HG02759 (cell line): Measurements from ENCODE around the gene PLEKHA6.
"Not testable (repeated sequence)": the region's sequence is repeated elsewhere in the genome, so short reads cannot be mapped to it uniquely, and the experiment has no call there.

ENCODE experiments used
- ATAC-seq: cut with Tn5 transposase; IDR thresholded peaks from one replicate; pipeline ENCODE4 v1.9.1; 2021; ENCODE audit warnings: mild to moderate bottlenecking, moderate library complexity; ENCODE audit not compliant: unreplicated experiment

PLEKHA6 gene

GRCh38 chr1:204337036-204337429 lies 22.7 kb downstream of the PLEKHA6 start:
- no peak for ATAC-seq

DNA sequence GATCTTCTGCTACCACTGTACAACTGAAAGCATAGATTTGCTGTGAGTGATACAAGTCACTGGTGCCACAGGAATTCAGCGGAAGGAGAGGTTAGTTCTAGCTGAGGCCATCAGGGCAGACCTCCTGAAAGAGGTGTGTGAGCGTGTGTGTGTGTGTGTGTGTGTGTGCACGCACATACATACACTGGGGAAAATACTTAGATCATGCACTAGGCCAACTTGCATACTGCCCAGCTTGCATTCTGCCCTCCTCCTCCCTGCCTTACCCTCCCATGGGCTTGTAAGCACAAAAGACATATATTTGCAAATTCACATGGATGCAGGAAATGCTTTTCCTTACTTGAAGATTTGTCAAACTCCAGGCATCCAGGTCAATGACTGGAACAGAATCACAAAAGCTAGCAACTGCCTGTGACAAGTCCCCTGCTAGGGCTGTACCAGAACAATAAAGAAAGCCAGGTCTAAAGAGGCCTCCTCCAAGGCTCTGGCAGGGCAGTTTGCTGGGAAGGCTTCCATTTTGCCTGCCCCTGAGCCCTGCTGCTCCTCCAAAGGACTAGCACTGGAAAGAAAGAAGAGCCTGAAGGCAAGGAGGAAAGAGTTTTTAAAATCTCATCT lies 23.2 kb downstream of the PLEKHA6 start:
- no peak for ATAC-seq

- no peak for ATAC-seq
Observed at GRCh38 chr1:204335533-204335932, 24.2 kb downstream of the PLEKHA6 start.

DNA sequence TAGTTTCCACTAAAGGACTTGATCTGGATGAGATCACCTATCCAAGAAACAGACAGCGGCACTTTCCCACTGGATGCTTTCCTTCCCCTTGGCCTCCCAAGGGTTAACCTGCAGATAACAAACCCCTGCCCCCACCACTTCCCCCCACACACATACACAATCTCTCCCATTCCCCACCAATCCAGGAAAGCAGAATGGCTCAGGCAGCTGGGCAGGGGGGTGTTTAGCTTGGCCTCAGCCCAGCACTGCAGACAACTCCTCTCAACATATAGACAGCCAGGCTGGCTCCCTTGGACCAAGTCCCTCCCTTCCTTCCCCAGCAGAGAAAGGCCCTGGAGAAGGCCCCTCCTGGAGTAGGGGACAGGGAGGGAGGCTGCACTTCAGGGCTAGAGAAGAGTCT lies 24.6 kb downstream of the PLEKHA6 start:
- ATAC-seq = no peak

- ATAC-seq = no peak
Observed at GRCh38 chr1:204334455-204334854, 25.3 kb downstream of the PLEKHA6 start.

DNA sequence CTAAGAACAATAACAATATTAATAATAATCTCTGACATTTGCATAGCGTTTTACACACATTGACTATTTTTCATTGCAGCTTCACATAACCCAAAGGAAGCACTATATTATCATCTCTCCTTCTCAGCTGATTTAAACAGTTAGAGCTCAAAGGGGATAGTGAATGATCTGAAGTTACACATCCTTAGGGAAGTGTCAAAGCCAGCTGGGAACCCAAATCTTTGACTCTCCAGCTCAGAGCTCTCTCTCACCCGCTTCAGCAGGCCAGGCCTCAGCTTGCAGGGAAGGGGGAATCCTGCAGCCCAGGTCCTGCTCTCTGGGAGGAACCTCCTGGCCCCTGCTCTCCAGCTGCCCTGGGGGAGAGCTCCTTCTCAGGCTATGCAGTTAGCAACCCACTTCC lies 26.3 kb downstream of the PLEKHA6 start:
- no peak for ATAC-seq

GRCh38 chr1:204331847-204332487 lies 27.8 kb downstream of the PLEKHA6 start:
- ATAC-seq = no peak

DNA sequence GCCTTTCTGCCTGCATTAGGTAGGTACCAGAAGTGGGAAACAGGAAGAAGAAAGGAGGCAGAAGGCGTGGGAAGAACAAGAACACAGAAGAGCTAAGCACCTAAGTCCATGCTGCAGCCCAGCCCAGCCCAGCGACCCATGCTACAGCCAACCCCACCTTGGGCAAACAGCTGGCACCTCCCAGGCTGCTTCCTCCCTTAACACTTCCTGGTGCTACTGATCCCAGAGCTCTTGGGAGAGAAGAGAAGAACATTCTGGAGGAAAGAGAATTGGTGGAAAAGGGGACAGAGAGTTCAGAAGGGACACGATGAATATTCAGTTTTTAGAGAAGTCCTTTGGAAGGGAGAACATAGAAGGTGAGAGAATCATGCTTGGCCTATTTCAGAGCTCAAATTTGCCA lies 28.5 kb downstream of the PLEKHA6 start:
- ATAC-seq = no peak

GRCh38 chr1:204327870-204328269 lies 31.9 kb downstream of the PLEKHA6 start:
- ATAC-seq = not testable (repeated sequence)

DNA sequence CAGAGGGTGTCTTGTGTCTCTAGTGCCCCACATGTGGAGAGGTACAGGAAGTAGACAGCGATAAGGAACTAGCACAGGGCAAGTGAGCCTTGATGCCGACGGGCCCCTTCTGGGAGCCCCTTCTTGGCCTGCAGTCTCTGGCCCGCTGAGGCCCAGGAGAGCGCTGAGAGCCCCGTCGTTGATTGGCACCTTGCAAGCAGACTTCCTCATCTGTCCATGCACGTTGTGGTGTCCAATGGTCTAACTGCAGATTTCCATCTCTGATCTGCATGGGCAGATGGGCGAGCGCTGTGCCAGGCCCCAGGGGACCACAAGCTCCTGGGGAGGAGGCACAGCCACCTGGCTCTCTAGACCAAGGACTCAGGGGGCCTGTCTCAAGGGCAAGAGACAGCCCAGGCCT lies 32.4 kb downstream of the PLEKHA6 start:
- ATAC-seq = no peak

- ATAC-seq = no peak
Observed at GRCh38 chr1:204326771-204327300, 32.9 kb downstream of the PLEKHA6 start.

DNA sequence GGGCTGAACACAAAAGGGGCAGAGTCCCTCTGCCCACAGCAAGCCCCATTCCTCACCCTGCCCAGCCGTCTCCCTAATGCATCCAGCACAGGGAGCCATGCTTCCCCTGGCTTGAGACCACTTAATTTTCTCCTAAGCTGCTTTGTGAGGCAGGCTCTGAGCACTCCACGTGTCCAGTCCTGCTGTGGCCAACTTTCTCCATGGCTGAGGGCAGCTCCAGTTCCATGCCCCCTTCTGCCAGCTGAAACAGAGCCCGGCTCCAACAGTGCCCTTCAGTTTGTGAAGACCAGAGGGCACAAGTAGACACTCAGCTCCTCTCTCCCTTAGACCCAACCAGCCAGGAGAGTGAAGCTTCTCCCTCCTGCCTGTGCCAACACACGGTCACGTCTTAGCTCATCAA lies 33.8 kb downstream of the PLEKHA6 start:
- no peak for ATAC-seq

DNA sequence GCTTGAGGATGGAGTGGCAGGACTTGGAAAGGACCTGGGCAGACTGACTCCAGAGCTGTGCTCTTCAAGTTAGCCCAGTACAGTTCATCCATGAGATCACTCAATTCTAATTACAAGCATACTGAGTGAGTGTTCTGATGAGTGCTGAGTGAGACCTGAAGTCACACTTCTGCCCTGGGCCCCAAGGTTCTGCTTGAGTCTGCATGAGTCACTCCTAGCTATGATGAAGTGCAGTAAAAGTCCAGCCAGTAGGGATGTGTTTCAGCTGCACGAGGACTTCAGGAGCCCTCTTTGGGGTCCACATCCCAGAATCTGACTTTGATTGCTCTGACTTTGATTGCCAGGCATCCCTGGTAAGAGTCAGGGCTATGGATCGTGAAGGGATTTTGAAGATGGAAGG lies 35.8 kb downstream of the PLEKHA6 start:
- ATAC-seq = no peak

- ATAC-seq = no peak
Observed at GRCh38 chr1:204322339-204322868, 37.3 kb downstream of the PLEKHA6 start.

GRCh38 chr1:204321665-204322064 lies 38.1 kb downstream of the PLEKHA6 start:
- no peak for ATAC-seq

DNA sequence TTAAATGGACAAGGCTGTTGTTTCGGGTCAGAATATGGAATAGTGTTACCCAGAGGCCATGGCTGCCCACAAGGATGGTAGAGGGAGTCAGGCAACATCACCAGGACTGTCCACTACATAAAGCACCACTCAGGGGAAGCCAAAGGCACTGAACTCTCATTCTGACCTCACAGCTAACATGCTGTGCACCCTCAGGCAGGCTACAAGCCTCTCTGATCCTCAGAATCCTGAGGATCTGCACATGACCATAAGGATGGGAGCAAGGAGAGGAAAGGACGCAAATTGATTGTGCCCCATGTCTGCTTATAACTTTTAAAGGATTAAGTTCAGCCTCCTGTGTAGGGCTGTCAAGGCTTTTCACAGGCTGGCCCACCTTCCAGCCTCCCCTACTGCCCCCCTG lies 38.7 kb downstream of the PLEKHA6 start:
- no peak for ATAC-seq

DNA sequence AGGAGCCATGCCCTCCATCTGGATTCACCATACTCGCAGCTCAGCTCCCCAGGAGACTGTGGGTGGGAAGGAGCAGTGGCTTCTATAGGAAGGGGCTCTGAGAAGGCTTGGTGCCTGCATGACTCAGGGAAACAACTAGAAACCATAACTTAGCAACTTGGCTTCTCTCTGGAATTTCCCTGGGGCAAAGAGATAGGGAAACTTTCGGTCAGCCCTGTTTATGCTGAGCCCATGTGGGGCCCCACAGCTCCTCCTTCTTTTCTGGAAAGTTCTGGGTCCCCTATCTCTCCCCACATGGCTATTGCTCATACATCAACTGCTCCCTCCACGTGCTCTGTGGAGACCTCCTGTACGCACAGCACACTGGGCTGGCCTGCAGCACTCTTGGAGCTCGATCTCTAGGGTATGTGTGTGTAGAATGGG lies 39.3 kb downstream of the PLEKHA6 start:
- no peak for ATAC-seq

- no peak for ATAC-seq
Observed at GRCh38 chr1:204319462-204319861, 40.3 kb downstream of the PLEKHA6 start.

GRCh38 chr1:204319027-204319426 lies 40.7 kb downstream of the PLEKHA6 start:
- ATAC-seq = no peak

GRCh38 chr1:204318324-204318723 lies 41.4 kb downstream of the PLEKHA6 start:
- no peak for ATAC-seq

DNA sequence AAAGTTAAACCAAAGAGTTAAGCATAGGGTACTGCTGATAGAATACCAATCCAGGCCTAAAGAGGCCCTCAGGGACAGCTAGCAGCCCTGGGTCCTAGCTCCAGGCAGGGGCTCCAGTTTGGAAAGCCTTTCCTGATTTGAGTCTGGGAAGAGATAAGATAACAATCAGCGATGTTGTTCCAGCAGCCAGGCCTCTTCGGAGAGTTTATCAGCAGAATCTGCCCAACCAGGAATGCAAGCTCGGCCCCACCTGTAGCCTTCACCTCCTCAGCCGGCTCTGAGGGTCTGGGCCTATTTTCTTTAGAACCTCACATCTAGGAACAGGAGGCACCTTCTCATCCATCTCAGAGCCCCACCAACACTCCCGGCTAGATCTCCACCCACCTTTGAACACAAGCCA lies 42.6 kb downstream of the PLEKHA6 start:
- ATAC-seq = no peak

GRCh38 chr1:204316164-204316563 lies 43.6 kb downstream of the PLEKHA6 start:
- no peak for ATAC-seq
